Muscle layer of colon (tissue), 2 donors: ENCODE results near the gene GSKIP.

Source experiments
- H3K27ac ChIP-seq: one replicate; pipeline ENCODE4 v1.7.0; 2013; ENCODE audit warnings: low read depth, mild to moderate bottlenecking, low read length, moderate library complexity
- H3K27me3 ChIP-seq, 2 donors: one replicate each; pipeline ENCODE4 v1.7.0; 2013; ENCODE audit warnings: low read length in 2 of 2, mild to moderate bottlenecking in 2 of 2; ENCODE audit not compliant: insufficient read depth in 2 of 2, control insufficient read depth in 1 of 2
- H3K36me3 ChIP-seq: one replicate; pipeline ENCODE4 v1.7.0; 2013; ENCODE audit warnings: mild to moderate bottlenecking, low read length; ENCODE audit not compliant: insufficient read depth
- H3K4me1 ChIP-seq: one replicate; pipeline ENCODE4 v1.7.0; 2013; ENCODE audit warnings: mild to moderate bottlenecking, low read length; ENCODE audit not compliant: insufficient read depth
- H3K4me3 ChIP-seq, 2 donors: one replicate each; pipeline ENCODE4 v1.7.0; 2013; ENCODE audit warnings: low read length in 2 of 2, low read depth in 1 of 2, mild to moderate bottlenecking in 1 of 2, moderate library complexity in 1 of 2
- H3K9ac ChIP-seq: one replicate; pipeline ENCODE4 v1.7.0; 2013; ENCODE audit warnings: low read length
- H3K9me3 ChIP-seq: one replicate; pipeline ENCODE4 v1.7.0; 2013; ENCODE audit warnings: mild to moderate bottlenecking, low read length
- donor health status: abdominal sarcoma.
- donor health status: Adenocarcinoma of cecum.

The GSKIP gene

DNA sequence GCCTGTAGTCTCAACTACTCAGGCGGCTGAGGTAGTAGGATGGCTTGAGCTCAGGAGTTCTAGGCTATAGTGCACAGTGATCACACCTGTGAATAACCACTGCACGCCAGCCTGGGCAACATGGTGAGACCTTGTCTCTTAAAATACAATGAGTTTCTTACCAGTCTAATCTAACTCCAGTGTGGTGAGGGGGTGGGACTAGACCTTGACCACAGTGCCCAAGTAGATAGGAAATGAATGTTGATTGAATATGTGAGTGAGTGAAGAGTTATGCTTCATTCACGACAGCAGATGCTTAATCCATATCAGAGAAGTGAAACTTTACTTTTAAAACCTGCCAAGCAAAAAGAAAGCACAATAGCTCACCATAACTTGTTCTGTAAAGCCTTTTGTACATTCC lies 17.4 kb downstream of the GSKIP start:
- Histone ChIP-seq H3K9me3 (no peaks in the 10 kb centered on the region), H3K36me3 (peaks cover 13% of the 10 kb centered on the region), H3K4me3 (no peak overlapping the region), H3K9ac (no peak overlapping the region), H3K4me1 (no peaks in the 10 kb centered on the region), H3K27ac (no peak overlapping the region), H3K27me3 (no peaks in the 10 kb centered on the region)

DNA sequence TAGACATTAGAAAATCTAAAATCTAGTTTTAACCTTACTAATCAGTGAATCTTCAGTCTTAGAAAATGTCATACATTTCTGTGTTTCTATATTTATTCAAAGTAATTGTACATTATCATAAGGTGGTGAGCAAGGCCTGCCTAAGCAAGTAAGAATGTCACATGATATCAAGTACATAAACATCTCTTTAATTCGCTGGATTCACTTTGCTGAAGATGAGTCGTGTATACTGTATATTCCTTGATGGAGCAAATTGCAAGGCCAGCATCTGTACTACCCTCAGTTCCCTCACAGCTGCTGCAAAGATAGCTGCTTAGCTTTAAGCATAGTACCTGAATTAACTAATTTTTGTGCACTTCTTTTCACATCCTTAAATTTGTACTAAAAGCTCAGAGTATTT lies 20.1 kb downstream of the GSKIP start:
- no peaks in the 10 kb centered on the region for H3K27me3 ChIP-seq
- H3K9me3 ChIP-seq, result no peaks in the 10 kb centered on the region
- H3K36me3 ChIP-seq, result peaks cover 13% of the 10 kb centered on the region
- no peaks in the 10 kb centered on the region for H3K4me1 ChIP-seq
- H3K27ac ChIP-seq, result no peak overlapping the region
- H3K4me3 ChIP-seq, result no peak overlapping the region
- H3K9ac ChIP-seq, result no peak overlapping the region

DNA sequence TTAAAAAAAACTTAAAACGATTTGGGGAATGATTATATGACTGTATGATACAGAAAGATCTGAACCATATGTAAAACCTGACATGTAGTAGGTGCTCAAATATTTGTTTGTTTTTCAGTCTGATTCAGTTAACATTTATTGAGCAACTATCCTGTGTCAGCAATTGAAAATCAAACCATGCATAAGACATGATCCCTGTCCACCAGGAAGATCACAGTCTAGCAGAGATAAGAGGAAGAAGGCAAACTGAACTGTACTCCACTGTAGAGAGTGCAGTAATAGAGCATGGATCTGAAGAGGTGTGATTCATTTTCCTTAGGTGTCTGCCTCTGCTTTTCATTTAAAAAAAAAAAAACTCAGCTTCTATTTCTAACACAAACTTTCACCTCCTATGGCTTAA lies 20.7 kb downstream of the GSKIP start:
- no peak overlapping the region for H3K9ac ChIP-seq
- no peaks in the 10 kb centered on the region for H3K4me1 ChIP-seq
- no peaks in the 10 kb centered on the region for H3K9me3 ChIP-seq
- no peak overlapping the region for H3K27ac ChIP-seq
- peaks cover 13% of the 10 kb centered on the region for H3K36me3 ChIP-seq
- H3K4me3 ChIP-seq, result no peak overlapping the region
- H3K27me3 ChIP-seq, result no peaks in the 10 kb centered on the region

- no peak overlapping the region for H3K9ac ChIP-seq
- peaks cover 13% of the 10 kb centered on the region for H3K36me3 ChIP-seq
- no peaks in the 10 kb centered on the region for H3K9me3 ChIP-seq
- no peak overlapping the region for H3K4me3 ChIP-seq
- H3K27me3 ChIP-seq, result no peaks in the 10 kb centered on the region
- H3K4me1 ChIP-seq, result no peaks in the 10 kb centered on the region
- H3K27ac ChIP-seq, result no peak overlapping the region
Observed at GRCh38 chr14:96384740-96385139, 21.4 kb downstream of the GSKIP start.

GRCh38 chr14:96385385-96385784 lies 22.1 kb downstream of the GSKIP start:
- Histone ChIP-seq H3K27me3 (no peaks in the 10 kb centered on the region), H3K9me3 (no peaks in the 10 kb centered on the region), H3K4me3 (no peak overlapping the region), H3K27ac (no peak overlapping the region), H3K9ac (no peak overlapping the region), H3K36me3 (peaks cover 13% of the 10 kb centered on the region), H3K4me1 (no peaks in the 10 kb centered on the region)

GRCh38 chr14:96390965-96391292 lies 27.6 kb downstream of the GSKIP start:
- no peaks in the 10 kb centered on the region for H3K27me3 ChIP-seq
- H3K27ac ChIP-seq, result no peak overlapping the region
- H3K4me3 ChIP-seq, result peak overlapping the region; percentile 86 to 99
- H3K4me1 ChIP-seq, result peaks cover 4% of the 10 kb centered on the region
- peak overlapping the region; percentile 53 for H3K9ac ChIP-seq
- H3K36me3 ChIP-seq, result no peaks in the 10 kb centered on the region
- H3K9me3 ChIP-seq, result no peaks in the 10 kb centered on the region

- H3K4me3 ChIP-seq, result peak overlapping the region; percentile 86 to 99
- no peaks in the 10 kb centered on the region for H3K27me3 ChIP-seq
- peak overlapping the region; percentile 68 for H3K27ac ChIP-seq
- H3K36me3 ChIP-seq, result no peaks in the 10 kb centered on the region
- no peaks in the 10 kb centered on the region for H3K9me3 ChIP-seq
- H3K9ac ChIP-seq, result peak overlapping the region; percentile 53
- peaks cover 4% of the 10 kb centered on the region for H3K4me1 ChIP-seq
Observed at GRCh38 chr14:96391293-96392118, 28.2 kb downstream of the GSKIP start.

- Histone ChIP-seq H3K27ac (no peak overlapping the region), H3K27me3 (no peaks in the 10 kb centered on the region), H3K4me3 (no peak overlapping the region)
Observed at GRCh38 chr14:96393071-96393691, 29.9 kb downstream of the GSKIP start.

GRCh38 chr14:96394047-96394815 lies 30.9 kb downstream of the GSKIP start:
- Histone ChIP-seq H3K27me3 (no peaks in the 10 kb centered on the region), H3K9ac (no peak overlapping the region), H3K4me1 (peaks cover 4% of the 10 kb centered on the region), H3K9me3 (no peaks in the 10 kb centered on the region), H3K36me3 (no peaks in the 10 kb centered on the region), H3K27ac (no peak overlapping the region), H3K4me3 (no peak overlapping the region)

More at GRCh38 chr14:96393071-96393691, 29.9 kb downstream of the GSKIP start:
- Histone ChIP-seq H3K4me1 (peaks cover 4% of the 10 kb centered on the region), H3K9ac (no peak overlapping the region), H3K9me3 (no peaks in the 10 kb centered on the region), H3K36me3 (no peaks in the 10 kb centered on the region)

DNA sequence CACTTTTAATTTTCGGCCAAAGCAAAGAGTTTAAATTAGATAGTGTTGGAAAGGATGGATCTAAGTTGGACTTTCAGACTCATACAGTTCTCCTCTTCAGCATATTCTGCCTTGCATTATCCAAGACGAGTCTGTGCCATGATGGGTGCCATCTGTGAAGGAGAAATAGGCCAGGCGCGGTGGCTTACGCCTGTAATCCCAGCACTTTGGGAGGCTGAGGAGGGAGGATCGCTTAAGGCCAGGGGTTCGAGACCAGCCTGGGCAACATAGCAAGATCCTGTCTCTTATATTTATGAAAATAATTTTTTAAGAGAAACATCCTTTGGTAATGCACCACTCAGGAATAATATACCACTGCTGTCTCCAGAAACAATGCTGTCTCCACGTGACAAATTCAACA lies 35.1 kb downstream of the GSKIP start:
- Histone ChIP-seq H3K36me3 (no peaks in the 10 kb centered on the region), H3K9me3 (no peaks in the 10 kb centered on the region), H3K27me3 (no peaks in the 10 kb centered on the region), H3K4me1 (no peaks in the 10 kb centered on the region), H3K9ac (no peak overlapping the region), H3K27ac (no peak overlapping the region), H3K4me3 (no peak overlapping the region)

DNA sequence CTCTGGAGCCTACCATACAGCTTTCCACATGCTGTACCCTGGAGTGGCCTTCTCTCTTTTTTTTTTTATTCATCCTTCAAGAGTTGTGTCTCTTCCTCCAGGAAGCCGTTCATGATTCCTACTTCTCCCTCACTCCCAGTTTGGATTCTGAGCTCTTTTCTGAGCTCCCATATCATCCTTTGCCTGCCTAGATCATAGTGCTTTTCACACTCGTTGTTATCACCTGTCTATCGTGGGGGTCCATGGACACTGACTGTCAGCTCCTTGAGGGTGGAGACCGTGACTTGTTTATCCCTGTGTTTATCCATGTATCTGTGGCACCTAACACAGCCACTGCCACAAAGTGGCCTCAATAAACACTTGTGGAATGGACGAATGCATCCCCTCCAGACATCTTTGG lies 35.6 kb downstream of the GSKIP start:
- H3K36me3 ChIP-seq, result no peaks in the 10 kb centered on the region
- H3K27ac ChIP-seq, result no peak overlapping the region
- H3K4me3 ChIP-seq, result no peak overlapping the region
- H3K4me1 ChIP-seq, result no peaks in the 10 kb centered on the region
- no peaks in the 10 kb centered on the region for H3K9me3 ChIP-seq
- no peaks in the 10 kb centered on the region for H3K27me3 ChIP-seq
- H3K9ac ChIP-seq, result no peak overlapping the region
